Measurements from ENCODE around the gene DUSP10.

Gene DUSP10

GRCh38 chr1:221675880-221676800 lies 65.7 kb downstream of the DUSP10 start:
- in situ Hi-C loops (cut with MboI; ENCODE audit: low pct_unique_long_range_greater_than_20kb, low sequenced_read_pairs, unreplicated experiment) = no loop called here
- no peak for TF ChIP-seq CTCF (IDR thresholded peaks at IDR 0.05; ENCODE audit: extremely low read depth, insufficient read depth, missing control alignments)
- no peak for DNase-seq (ENCODE audit: low spot score)

GRCh38 chr1:221672965-221673364 lies 68.9 kb downstream of the DUSP10 start:
- in situ Hi-C loops (cut with MboI; ENCODE audit: low pct_unique_long_range_greater_than_20kb, low sequenced_read_pairs, unreplicated experiment) = no loop called here
- TF ChIP-seq CTCF (IDR thresholded peaks at IDR 0.05; ENCODE audit: extremely low read depth, insufficient read depth, missing control alignments) = no peak
- no peak for DNase-seq (ENCODE audit: low spot score)

GRCh38 chr1:221672239-221672645 lies 69.6 kb downstream of the DUSP10 start:
- no peak for DNase-seq (ENCODE audit: low spot score)
- in situ Hi-C loops (cut with MboI; ENCODE audit: low pct_unique_long_range_greater_than_20kb, low sequenced_read_pairs, unreplicated experiment) = no loop called here
- TF ChIP-seq CTCF (IDR thresholded peaks at IDR 0.05; ENCODE audit: extremely low read depth, insufficient read depth, missing control alignments) = no peak

GRCh38 chr1:221670081-221670480 lies 71.8 kb downstream of the DUSP10 start:
- no peak for TF ChIP-seq CTCF (IDR thresholded peaks at IDR 0.05; ENCODE audit: extremely low read depth, insufficient read depth, missing control alignments)
- in situ Hi-C loops (cut with MboI; ENCODE audit: low pct_unique_long_range_greater_than_20kb, low sequenced_read_pairs, unreplicated experiment) = no loop called here
- no peak for DNase-seq (ENCODE audit: low spot score)

- in situ Hi-C loops (cut with MboI; ENCODE audit: low pct_unique_long_range_greater_than_20kb, low sequenced_read_pairs, unreplicated experiment) = no loop called here
- TF ChIP-seq CTCF (IDR thresholded peaks at IDR 0.05; ENCODE audit: extremely low read depth, insufficient read depth, missing control alignments) = no peak
- no peak for DNase-seq (ENCODE audit: low spot score)
Measured at GRCh38 chr1:221669441-221669840, 72.4 kb downstream of the DUSP10 start.

- peak; percentile 8 for DNase-seq (ENCODE audit: low spot score)
- TF ChIP-seq CTCF (IDR thresholded peaks at IDR 0.05; ENCODE audit: extremely low read depth, insufficient read depth, missing control alignments) = no peak
- in situ Hi-C loops (cut with MboI; ENCODE audit: low pct_unique_long_range_greater_than_20kb, low sequenced_read_pairs, unreplicated experiment) = no loop called here
Measured at GRCh38 chr1:221667504-221667903, 74.4 kb downstream of the DUSP10 start.
